GM12892 (cell line): ENCODE results near the gene HCN2.

Experiments used
- POLR2A ChIP-seq: IDR thresholded peaks from 2 replicates; pipeline ENCODE4 v1.6.1; 2011; ENCODE audit warnings: low read depth, low read length, control low read depth
- POLR2AphosphoS5 ChIP-seq: IDR thresholded peaks from 2 replicates; pipeline ENCODE4 v1.6.1; 2011; ENCODE audit warnings: low read depth, low read length, control low read depth
- TAF1 ChIP-seq: IDR thresholded peaks from 2 replicates; pipeline ENCODE4 v1.6.1; 2011; ENCODE audit warnings: low read depth, mild to moderate bottlenecking, control low read depth, low read length, borderline replicate concordance

DNA sequence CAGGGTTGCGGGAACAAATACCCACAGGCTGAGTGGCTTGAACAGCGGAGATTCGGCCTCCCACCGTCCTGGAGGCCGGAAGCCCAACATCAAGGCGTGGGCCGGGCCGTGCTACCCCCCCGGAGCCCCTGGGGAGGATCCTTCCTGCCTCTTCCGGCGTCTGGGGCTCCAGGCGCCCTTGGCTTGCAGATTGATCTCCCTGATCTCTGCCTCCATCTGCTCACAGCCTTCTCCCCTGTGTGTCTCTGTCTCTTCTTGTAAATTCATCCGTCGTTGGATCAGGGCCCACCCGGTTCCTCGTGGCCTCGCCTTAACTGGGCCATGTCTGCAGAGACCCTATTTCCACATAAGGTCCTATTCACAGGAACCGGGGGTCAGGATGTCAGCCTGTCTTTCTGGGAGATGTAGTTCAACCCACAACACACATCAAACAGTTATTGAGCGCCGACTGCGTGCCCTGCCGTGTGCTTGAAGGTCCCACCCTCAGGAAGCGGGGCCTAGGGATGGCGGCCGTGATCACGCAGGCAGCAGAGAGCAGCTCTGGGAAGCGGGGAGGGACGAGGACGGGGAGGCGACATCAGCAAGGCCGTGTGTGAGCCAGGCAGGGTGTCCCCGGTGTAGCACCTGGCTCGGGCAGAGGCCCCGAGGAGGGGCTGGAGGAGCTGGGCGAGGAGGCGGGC, 21.3 kb downstream of the HCN2 start:
- TF ChIP-seq POLR2A (no peak), POLR2AphosphoS5 (no peak), TAF1 (0 out of 2 replicates have a peak, but pooled peaks have one; percentile 21)
